GM18873 (cell line): ENCODE results near the gene SERGEF.
"Not testable (repeated sequence)": the region's sequence is repeated elsewhere in the genome, so short reads cannot be mapped to it uniquely, and the experiment has no call there.

Experiments
- ATAC-seq: cut with Tn5 transposase; IDR thresholded peaks from one replicate; pipeline ENCODE4 v1.9.1; 2021; ENCODE audit warnings: mild to moderate bottlenecking, moderate library complexity, moderate number of reproducible peaks; ENCODE audit not compliant: unreplicated experiment, low FRiP score

SERGEF gene

DNA sequence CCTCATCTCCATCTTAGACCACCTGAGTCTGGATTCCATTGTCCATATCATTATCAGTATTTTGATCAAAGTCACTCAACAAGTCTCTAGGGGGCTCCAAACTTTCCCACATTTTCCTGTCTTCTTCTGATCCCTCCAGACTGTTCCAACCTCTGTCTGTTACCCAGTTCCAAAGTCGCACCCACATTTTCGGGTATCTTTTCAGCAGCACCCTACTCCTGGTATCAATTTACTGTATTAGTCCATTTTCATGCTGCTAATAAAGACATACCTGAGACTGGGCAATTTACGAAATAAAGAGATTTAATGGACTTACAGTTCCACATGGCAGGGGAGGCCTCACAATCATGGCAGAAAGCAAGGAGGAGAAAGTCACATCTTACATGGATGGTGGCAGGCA, 144.4 kb downstream of the SERGEF start:
- not testable (repeated sequence) for ATAC-seq

DNA sequence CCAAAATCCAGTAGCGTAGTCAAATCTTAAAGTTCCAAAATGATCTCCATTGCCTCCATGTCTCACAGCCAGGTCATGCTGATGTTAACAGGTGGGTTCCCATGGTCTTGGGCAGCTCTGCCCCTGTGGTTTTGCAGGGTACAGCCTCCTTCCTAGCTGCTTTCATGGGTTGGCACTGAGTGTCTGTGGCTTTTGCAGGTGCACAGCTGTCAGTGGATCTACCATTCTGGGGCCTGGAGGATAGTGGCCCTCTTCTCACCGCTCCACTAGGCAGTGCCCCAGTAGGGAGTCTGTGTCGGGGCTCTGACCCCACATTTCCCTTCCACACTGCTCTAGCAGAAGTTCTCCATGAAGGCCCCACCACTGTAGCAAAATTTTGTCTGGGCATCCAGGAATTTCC, 145.5 kb downstream of the SERGEF start:
- no peak for ATAC-seq

DNA sequence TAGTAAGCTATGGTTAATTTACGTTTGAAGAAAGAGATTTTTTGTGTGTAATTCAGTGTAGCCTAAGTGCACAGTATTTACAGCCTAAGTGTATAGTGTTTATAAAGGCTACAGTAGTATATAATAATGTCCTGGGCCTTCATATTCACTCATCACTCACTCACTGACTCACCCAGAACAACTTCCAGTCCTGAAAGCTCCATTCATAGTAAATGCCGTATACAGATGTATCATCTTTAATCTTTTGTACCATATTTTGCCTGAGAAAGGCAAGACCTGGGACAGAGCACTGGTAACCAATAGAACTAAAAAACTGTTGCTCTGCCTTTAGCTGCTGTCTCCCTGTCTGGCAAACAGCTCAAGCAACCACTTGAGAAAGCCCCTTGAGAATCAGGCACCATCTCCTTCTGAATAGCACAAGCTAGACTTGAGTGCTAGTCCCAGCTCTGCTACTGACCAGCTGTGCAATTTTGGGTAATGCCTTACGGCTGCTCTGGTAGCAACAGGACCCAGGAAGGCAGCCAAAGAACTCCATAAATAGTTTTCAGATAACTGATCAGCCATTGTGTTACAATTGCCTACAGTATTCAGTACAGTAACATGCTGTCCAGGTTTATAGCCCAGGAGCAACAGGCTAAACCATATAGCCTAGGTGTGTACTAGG, 146.9 kb downstream of the SERGEF start:
- no peak for ATAC-seq

DNA sequence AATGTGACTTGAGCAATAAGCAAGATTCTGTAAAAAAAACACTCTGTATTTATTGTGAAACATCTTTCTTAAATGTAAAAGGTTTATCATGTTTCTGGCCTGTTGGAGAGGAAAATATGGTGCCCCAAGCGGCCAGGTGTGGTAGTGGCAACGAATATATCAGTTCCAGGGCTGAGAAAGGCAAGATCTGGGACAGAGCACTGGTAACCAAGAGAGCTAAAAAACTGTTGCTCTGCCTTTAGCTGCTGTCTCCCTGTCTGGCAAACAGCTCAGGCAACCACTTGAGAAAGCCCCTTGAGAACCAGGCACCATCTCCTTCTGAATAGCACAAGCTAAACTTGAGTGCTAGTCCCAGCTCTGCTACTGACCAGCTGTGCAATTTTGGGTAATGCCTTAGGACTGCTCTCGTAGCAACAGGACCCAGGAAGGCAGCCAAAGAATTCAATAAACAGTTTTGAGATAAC, 148.3 kb downstream of the SERGEF start:
- no peak for ATAC-seq

DNA sequence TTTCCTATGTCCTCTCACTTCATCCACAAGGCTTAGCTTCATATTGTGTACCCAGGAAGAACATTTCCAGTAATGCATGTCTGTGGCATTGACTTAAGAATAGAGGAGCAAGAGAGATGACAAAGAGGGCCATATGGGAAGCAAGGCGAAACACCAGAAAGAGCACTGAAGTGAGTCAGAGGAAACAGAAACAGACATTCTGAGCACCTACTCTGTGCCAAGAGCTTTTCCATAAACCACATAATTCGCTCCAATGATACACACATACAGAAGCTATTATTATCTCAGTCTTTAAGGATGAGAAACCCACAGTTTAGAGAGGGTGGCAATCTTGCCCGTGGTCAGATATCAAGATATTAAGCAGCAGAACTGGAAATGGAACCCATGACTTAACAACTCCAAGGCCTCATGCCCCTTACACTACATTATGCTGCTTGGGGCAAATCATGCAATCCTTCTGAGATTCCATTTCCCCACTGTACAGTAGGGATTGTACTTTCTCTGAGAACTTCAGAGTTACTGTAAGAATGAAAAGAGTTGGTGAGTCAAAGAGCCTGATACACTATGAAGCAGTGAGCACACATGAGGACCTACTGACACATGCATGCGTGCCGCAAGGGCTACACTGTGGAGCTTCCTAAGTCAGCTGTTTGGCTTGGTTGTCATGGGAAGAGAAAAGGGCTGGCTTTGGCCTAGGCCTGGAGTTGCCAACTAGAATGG, 151.7 kb downstream of the SERGEF start:
- ATAC-seq: no peak

DNA sequence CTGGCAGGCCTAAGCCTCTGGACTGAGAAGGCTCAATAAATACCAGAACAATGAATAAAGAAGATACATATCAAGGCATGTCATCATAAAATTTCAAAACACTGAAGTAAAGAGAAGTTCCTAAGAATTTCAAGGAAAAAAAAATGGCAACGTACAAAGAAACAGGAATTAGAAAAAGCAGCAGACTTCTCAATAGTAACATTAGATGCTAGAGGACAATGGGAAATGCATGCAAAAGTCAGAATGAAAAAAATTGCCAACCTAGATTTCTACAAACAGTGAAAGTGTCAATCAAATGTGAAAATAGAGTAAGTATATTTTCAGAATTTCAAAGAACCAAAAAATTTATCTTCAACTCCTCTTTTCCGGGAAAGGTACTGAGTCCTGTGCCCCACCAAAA, 153.3 kb downstream of the SERGEF start:
- no peak for ATAC-seq

DNA sequence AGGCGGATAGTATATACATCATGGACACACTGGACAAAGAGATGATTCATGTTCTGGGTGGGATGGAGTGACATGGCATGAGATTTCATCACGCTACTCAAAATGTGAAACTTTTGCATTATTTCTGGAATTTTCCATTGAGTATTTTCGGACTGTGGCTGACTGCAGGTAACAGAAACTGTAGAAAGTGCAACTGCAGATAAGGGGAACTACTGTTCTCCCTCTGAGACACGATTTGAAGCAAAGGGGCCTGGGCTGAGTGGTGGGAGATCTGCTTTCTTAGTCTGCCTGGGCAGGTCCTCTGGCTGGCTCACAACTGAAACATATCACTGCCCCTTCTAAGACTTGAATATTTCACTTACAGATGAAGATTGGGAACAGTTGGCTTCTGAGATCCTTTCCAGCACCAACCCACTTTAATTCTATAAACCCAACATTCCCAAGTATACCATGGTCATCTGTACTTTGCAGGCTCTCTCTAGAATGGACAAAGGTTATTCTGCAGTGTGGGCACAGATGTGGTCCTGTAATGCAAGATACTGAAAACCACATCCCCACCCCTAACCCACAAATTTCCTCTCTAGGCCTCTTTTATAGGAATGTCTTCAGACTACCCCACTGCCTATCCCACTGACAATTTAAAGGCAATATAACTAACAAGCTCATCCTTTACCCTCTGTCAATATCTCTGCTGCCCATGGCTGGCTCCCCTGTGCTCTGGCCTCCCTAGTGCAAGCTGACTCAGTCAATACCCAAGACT, 157.1 kb downstream of the SERGEF start:
- ATAC-seq: no peak

DNA sequence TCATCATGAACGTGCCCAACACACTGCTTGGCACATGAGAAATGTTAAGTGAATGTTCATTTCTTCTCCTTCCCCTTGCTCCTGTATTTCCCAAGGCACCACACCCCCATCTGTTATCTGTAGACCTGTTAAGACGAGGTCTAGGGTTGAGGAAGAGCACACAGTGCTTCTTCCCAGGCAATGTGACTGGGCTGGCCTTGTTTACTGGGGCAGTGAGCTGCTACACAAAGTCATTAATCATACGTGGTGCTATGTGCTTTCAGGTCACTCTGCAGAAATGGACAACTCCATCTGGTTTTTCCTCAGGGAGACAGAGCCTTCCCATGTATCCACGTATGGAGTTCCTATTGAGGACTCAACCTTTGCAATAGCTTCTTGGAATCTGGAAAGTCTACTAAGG, 159.6 kb downstream of the SERGEF start:
- no peak for ATAC-seq

DNA sequence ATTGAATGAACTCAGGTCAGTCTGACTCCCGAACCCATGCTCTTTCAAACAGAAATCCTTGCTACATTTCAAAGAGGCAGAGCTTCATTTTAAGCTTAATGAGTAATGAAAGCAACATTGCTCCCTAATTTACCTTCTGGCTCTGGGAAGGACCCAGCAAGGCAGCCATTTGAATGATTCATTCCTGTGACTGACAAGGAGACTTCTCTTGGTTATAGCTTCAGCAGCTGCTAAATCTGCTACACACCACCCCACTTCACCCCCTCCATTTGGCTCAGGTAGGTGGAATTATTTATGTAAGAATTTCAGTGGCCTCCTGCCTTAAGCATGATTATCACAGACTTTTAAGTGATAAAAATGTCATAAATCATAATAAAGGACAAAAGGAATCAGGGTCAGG, 160.6 kb downstream of the SERGEF start:
- no peak for ATAC-seq

DNA sequence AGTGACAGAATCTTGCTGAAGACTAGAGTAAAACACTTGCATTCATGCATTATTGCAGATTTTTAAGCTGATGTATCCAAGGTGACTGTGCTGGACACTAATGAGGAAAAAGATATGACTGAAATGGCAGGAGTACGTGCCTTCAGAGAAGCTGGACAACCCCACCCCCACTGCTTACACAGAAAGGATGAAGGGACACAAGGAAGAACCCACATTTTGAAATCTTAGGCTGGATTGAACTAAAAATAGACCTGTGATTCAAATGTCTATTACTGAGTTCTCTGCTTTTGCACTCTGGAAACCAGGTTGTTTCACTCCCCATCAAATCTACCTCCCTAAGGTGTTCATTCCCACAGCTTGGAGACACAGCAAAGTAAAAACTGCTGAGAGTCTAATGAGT, 161.2 kb downstream of the SERGEF start:
- ATAC-seq: no peak

DNA sequence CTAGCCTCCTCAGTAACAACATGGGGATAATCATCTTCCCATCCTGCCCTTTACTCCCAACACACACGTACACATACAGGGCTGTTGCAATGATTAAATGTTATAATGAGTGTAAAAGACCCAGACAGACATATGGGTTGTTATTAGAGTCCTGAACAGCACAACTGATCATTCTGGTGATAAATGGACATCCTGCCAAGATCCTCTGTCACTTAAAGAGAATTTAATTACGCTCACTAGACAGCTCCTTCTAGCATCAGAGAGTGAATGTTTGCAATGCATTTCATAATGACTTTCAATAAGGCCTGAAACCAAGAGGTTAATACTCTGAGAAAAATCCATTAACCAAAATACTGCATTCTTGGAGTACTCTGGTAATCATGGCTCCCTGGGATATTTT, 162.5 kb downstream of the SERGEF start:
- ATAC-seq: no peak

DNA sequence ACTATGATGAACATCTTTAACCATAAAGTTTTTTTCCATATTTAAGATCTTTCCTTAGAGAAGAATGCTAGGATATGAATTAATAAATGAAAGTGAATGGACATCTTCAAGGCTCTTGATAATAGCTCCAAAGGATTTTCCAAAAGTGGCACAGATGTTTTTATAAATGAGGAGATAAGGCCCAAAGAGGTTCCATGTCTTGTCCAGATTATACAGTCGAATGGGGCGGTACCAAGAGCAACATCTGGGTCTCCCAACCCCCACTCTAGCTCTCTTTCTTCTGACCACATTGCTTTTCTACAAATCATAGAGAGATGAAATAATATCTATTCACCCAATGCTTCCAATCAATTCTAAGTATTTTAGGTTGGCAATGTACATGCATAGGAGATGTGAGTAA, 164.1 kb downstream of the SERGEF start:
- no peak for ATAC-seq

DNA sequence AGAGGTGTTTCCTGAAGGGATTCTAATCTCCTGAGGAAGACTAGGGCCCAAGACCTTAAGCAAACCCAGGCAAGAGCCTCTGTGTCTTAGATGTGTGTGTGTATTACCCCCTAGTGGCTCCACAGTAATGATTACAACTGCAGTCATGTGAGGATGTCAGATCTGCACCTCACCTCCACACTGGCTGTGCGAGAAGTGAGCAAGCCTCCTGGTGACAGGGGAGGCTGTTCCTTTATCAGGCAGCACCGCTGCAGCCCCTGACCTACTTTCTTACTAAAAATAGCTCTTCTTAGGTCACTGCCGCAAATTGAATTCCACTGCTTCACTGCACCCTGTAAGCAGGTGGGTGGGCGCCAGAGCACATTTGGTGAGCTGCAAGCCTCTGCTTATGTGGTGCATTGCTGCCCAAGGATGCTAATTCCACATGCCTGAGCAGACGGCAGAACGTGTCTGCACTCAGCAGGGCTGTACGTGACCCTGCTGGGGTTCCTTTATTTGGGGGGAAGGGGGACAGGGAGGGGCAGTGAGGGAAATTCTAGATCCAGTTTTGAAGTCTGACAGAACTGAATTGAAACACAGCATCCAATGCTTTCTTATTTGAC, 165.9 kb downstream of the SERGEF start:
- ATAC-seq: no peak

DNA sequence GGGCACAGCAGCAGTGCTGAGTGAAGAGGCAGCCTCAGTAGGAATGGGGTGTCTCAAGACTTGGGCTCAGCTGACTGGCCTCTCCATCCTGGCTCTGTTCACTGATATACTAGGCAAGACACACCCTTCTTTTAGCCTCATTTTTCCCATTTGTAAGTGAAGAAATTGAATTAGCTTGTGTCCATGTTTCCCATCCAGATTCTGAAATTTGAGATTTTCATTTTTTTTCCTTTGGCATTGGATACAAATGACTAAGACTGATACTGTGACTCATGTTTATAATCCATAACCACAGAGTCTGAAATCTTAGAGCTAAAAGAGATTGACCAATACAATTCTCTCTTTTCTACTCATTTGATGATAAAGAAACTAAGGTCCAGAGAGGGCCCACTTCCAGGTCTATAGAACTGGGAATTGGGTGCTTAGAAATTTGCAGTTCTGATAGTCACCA, 167.4 kb downstream of the SERGEF start:
- ATAC-seq: no peak

DNA sequence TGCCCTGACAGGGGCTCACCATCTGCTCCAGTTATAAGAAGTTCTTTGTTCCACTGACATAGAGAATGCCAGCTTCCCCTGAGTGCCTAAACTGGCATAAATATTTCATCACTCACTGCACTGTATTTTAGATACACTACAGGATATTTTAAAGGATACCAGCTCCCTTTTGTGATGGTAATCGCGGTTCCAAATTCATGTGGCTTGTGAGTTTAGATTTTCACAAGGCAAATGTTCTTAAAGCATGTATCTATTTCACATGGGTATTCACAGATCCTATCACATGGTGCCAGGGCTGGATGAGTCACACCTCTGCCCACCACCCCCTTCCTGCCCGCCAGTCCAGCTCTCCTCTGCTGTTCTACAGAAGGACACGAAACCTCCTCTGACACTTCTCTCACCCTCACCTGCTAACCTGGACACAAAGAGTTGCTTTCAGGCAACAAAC, 172.7 kb downstream of the SERGEF start:
- ATAC-seq: no peak

DNA sequence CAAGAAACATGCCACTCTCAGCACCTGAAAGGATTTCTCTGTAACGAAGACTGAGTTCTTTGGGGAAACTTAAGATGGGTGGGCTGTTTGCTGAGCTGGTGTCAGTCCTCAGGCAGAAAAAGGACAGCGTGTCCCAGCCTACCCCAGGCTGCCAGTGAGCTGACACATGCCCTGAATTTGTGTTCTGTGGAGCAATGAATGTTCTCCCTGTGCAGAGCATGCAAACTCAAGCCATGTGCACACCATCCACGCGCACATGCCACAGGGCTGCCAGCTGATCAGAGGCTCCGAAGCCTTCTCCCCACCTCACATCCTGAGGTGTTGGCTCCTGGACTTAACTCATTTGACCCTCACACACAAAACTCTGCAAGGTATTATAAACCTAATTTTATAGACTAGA, 173.4 kb downstream of the SERGEF start:
- ATAC-seq: no peak

DNA sequence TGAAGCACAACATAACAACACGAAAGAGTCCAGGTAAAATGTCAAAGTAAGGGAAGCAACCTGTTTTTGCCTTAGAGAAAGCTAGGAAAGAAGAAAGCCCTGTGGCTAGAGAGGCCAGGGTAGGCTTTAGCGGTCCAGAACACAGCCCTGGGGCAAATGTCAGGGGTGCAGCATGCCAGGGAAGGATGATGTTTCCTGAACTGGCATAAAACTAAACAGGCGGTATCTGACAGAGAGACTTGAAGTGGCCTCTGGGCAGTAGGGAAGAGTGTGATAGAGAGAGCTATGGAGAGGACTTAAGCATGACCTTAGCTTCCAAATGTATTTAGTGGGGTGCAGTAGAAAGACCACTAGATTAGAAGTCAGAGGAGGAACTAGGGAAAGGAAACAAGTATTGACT, 174.7 kb downstream of the SERGEF start:
- no peak for ATAC-seq

DNA sequence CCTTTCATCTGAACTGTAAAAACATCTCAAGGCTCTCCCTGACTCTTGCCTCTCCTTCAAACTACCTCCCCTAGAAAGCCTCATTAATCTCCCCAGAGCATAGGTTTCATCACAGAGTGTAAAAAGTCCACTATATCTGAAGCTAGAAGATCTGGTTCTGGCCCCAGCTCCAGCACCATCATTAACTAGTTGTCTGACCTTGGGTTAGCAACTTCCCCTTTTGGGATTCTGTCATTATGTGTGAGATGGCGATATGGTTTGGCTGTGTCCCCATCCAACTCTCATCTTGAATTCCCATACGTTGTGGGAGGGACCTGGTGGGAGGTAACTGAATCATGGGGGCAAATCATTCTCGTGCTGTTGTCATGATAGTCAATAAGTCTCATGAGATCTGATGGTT, 181.0 kb downstream of the SERGEF start:
- no peak for ATAC-seq

DNA sequence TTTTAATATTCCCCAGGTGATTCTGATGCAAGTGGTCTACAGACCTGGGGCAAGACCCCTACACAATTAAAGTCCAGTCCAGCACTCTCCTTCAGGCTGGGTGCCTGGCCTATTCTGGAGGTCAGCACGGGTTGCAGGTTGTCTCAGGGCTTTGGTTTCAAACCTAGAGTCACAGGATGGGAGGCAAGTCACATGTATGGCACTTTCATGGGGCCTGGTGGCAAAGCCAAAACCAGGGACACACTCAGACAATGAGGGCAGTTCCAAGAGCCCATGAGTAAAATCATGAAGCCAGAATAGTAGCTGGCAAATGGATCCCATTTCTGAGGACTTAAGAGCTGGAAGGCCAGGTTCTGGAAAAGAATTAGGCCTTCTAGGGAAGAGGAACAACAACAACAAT, 181.6 kb downstream of the SERGEF start:
- ATAC-seq: no peak

DNA sequence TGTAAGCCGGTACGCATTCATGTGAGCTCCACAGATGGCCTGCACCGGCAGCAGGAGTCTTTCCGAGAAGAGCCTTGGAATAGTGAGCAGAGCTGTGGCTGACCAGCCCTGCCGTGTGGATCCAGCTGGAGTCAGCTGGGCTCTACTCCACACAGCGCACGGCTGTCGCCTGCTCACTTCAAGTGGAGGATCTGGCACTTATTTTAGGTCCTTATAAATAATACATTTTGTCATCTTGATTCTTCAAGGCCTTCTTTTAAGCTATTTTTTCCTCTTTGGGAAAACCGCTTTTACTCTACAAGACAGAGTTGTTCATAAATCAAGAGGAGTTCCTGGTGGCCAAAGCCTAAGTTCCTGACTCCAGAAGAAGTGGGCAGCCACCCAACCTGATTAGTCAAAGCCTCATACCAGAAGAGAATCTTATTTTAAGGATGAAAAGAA, 184.5 kb downstream of the SERGEF start:
- ATAC-seq: no peak

DNA sequence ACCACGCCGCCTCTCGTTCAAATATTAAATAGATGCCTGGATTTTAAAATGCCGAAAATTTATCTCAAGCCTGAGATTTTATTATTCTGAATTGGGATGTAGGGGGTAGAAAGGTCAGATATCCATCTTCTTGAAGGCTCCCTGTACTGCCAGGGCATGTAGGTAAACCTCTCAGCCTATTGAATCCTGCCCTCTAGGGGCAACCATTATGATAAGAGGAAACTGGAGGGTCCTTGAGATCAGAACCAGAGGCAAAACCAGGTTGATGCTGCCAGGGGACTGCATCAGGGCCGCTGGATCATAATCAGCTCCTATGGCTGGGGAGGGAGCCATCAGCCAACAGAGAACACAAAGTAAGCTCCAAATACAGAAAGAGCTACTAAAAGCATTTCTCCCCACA, 185.8 kb downstream of the SERGEF start:
- ATAC-seq: no peak
